Measurements from ENCODE around the gene TSPAN1. TPM values are rescaled to one million over a fixed set of nuclear protein-coding genes. Genes with fewer than 3 reads are reported as not detected.

Gene TSPAN1
- polyA plus RNA-seq, 1 of the 3 experiments (the other 2 are of a cell fraction) = 12.2 TPM

DNA sequence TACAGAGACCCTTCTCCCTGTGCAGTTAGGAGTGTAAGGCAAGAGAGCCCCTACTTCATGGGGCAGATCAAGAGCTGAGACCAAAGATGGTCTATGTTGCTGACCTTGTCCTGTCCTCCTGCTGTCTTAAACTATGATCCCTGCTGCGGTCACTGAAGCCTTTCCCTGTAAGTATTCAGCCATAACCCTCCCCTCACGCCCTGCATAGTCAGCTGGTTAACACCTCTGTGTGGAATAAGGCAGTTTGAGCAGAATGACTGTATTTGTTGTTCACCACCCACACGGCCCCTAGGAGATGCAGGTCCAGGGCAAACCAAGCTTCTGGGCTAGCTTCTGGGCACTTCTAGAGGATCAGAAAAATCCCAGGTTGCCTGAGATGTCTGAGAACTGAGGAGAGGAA lies 356 bp downstream of the TSPAN1 start:
- H3K9ac ChIP-seq = no peak overlapping the region
- H4K20me1 ChIP-seq (ENCODE audit: insufficient read depth) = no peaks in the 10 kb centered on the region
- H3K4me1 ChIP-seq (ENCODE audit: control insufficient read depth in 1 of 2, insufficient read depth in 2 of 2, low read depth in 1 of 2, low read length in 1 of 2) = peaks cover 9 to 11% of the 10 kb centered on the region in 2 experiments; a peak in 2 of 4 replicates
- H3K79me2 ChIP-seq (ENCODE audit: insufficient read depth) = no peaks in the 10 kb centered on the region
- no peak overlapping the region for H3K4me3 ChIP-seq (ENCODE audit: low read depth in 2 of 2, low read length in 1 of 2)
- no peaks in the 10 kb centered on the region for H3K9me2 ChIP-seq
- no peak overlapping the region for H3K4me2 ChIP-seq
- TF ChIP-seq EP300 (IDR thresholded peaks at IDR 0.05; ENCODE audit: borderline replicate concordance in 1 of 2, low read depth in 1 of 2, low read length in 1 of 2) = no peak
- TF ChIP-seq NFIC (IDR thresholded peaks at IDR 0.05; ENCODE audit: borderline replicate concordance) = no peak
- TF ChIP-seq YY1 (IDR thresholded peaks at IDR 0.05; ENCODE audit: low read depth) = no peak
- no peak for TF ChIP-seq FOSL2 (IDR thresholded peaks at IDR 0.05; ENCODE audit: borderline replicate concordance, low read depth)
- peaks cover 5% of the 10 kb centered on the region for H3F3A ChIP-seq (replicated peaks; ENCODE audit: insufficient read depth)
- no peaks in the 10 kb centered on the region for H3K36me3 ChIP-seq (replicated peaks in 1 of 2; ENCODE audit: control insufficient read depth in 1 of 2, insufficient read depth in 2 of 2, low read length in 1 of 2)
- CTCF ChIA-PET = interaction anchor here (0.6 to 1.7 kb wide), 4 partner anchors 48 to 138 kb away, joined by 3 to 5 read pairs (median 4); no protein-coding TSS in a partner anchor
- no peaks in the 10 kb centered on the region for H3K27me3 ChIP-seq (ENCODE audit: insufficient read depth)
- no peak overlapping the region for H3K27ac ChIP-seq (ENCODE audit: low read depth in 2 of 2, low read length in 1 of 2)
- DNase-seq = no peak
- no peaks in the 10 kb centered on the region for H3K9me3 ChIP-seq
- no peak overlapping the region for H2AFZ ChIP-seq (ENCODE audit: low read depth)
- 79% methylated on average over 3 of the region's 3 CpGs for WGBS (ENCODE audit: low lambda C conversion rate)
- POLR2A ChIA-PET = interaction anchor here (0.6 kb wide), 1 partner anchor 12 kb away, joined by 3 read pairs; no protein-coding TSS in a partner anchor

DNA sequence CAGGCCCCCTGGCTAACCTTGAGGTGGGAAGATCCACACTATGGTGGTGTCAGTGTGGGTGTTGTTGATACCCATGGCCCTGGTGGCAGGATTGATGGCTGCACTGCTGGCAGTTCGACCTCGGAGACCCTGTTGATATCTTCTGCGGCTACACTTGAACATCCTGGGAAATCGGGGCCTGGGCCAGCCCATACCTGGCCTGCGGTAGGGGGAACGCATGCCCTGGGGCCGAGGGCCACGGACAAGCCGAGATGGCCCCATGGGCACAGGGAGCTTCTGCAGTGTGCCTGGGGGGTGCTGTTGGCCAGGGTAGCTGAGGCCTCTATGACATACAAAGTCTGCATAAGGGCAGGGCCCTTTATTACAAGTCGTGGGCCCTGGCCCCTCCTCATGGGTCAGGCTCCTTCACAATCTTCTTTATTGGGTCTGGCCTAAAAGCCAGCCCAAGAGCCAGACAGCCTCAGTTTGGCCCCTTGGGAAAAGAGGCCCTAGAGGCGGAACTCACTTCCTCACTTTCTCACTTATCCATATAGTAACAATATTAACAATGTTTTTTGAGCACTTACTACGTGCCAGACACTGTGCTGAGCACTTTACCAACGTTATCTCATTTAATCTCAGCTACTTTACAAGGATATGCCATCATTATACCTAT lies 1.5 kb downstream of the TSPAN1 start, which contains the start of gene P3R3URF:
TSS of gene P3R3URF (minus strand) at position 278 of the 655 bp plus-strand sequence. CDS start at position 261, 17 bp downstream.
- Histone ChIP-seq H3K4me1 (ENCODE audit: control insufficient read depth in 1 of 2, insufficient read depth in 2 of 2, low read depth in 1 of 2, low read length in 1 of 2) (peaks cover 12 to 13% of the 10 kb centered on the region in 2 experiments; a peak in 3 of 4 replicates), H3K27ac (ENCODE audit: low read depth in 2 of 2, low read length in 1 of 2) (no peak within 1 kb of the TSS), H3K79me2 (ENCODE audit: insufficient read depth) (no peaks in the 10 kb centered on the region), H3K4me3 (ENCODE audit: low read depth in 2 of 2, low read length in 1 of 2) (no peak within 1 kb of the TSS), H3K9me3 (no peaks in the 10 kb centered on the region), H4K20me1 (ENCODE audit: insufficient read depth) (no peaks in the 10 kb centered on the region), H3F3A (replicated peaks; ENCODE audit: insufficient read depth) (peaks cover 5% of the 10 kb centered on the region), H3K36me3 (replicated peaks in 1 of 2; ENCODE audit: control insufficient read depth in 1 of 2, insufficient read depth in 2 of 2, low read length in 1 of 2) (no peaks in the 10 kb centered on the region), H3K9me2 (no peaks in the 10 kb centered on the region), H3K27me3 (ENCODE audit: insufficient read depth) (no peaks in the 10 kb centered on the region), H3K4me2 (no peak within 1 kb of the TSS), H3K9ac (no peak within 1 kb of the TSS), H2AFZ (ENCODE audit: low read depth) (no peak within 1 kb of the TSS)
- ChIA-PET CTCF (interaction anchor here (0.9 to 1.3 kb wide), 3 partner anchors 26 to 140 kb away, joined by 3 read pairs; no protein-coding TSS in a partner anchor), POLR2A (no interaction called here)
- DNase-seq = no peak
- no peak for TF ChIP-seq SMC3 (IDR thresholded peaks at IDR 0.05; ENCODE audit: low read depth, low read length)
- TF ChIP-seq FOXJ3 (CRISPR knock-in tag; IDR thresholded peaks at IDR 0.05) = no peak
- no peak for TF ChIP-seq TCF12 (IDR thresholded peaks at IDR 0.05)
- no peak for TF ChIP-seq EZH2phosphoT487 (IDR thresholded peaks at IDR 0.05; ENCODE audit: borderline replicate concordance, low read depth)
- no peak for TF ChIP-seq GATA2 (CRISPR knock-in tag; IDR thresholded peaks at IDR 0.05)
- TF ChIP-seq NFIC (IDR thresholded peaks at IDR 0.05; ENCODE audit: borderline replicate concordance) = no peak
- TF ChIP-seq JUND (IDR thresholded peaks at IDR 0.05) = no peak
- TF ChIP-seq, protein P1, sequence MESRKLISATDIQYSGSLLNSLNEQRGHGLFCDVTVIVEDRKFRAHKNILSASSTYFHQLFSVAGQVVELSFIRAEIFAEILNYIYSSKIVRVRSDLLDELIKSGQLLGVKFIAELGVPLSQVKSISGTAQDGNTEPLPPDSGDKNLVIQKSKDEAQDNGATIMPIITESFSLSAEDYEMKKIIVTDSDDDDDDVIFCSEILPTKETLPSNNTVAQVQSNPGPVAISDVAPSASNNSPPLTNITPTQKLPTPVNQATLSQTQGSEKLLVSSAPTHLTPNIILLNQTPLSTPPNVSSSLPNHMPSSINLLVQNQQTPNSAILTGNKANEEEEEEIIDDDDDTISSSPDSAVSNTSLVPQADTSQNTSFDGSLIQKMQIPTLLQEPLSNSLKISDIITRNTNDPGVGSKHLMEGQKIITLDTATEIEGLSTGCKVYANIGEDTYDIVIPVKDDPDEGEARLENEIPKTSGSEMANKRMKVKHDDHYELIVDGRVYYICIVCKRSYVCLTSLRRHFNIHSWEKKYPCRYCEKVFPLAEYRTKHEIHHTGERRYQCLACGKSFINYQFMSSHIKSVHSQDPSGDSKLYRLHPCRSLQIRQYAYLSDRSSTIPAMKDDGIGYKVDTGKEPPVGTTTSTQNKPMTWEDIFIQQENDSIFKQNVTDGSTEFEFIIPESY (IDR thresholded peaks at IDR 0.05; ENCODE audit: borderline replicate concordance, low read depth) = no peak
- no peak for TF ChIP-seq ELF1 (IDR thresholded peaks at IDR 0.05)
- 86% methylated on average over 6 of the region's 13 CpGs for WGBS (ENCODE audit: low lambda C conversion rate)
